ENCODE data around the gene ZNF276.
"Not testable (repeated sequence)": the region's sequence is repeated elsewhere in the genome, so short reads cannot be mapped to it uniquely, and the experiment has no call there.

The ZNF276 gene

GRCh38 chr16:89736554-89736953 lies 15.2 kb downstream of the ZNF276 start:
- DNase-seq (ENCODE audit: low read depth) = no peak

GRCh38 chr16:89737341-89738071 lies 16.2 kb downstream of the ZNF276 start:
- DNase-seq (ENCODE audit: low read depth) = no peak

DNA sequence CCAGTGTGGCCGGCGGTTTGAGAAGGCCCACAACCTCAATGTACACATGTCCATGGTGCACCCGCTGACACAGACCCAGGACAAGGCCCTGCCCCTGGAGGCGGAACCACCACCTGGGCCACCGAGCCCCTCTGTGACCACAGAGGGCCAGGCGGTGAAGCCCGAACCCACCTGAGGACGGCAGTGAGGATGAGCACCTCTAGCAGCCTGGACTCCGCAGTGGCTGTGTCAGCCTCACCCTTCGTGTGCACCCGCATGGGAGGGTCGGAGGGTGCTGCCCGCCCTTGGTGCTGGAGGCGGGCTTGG lies 16.7 kb downstream of the ZNF276 start:
- no peak for DNase-seq (ENCODE audit: low read depth)

GRCh38 chr16:89738538-89739317 lies 17.4 kb downstream of the ZNF276 start:
- DNase-seq (ENCODE audit: low read depth) = no peak

- no peak for DNase-seq (ENCODE audit: low read depth)
Measured at GRCh38 chr16:89739383-89739782, 18.0 kb downstream of the ZNF276 start.

DNA sequence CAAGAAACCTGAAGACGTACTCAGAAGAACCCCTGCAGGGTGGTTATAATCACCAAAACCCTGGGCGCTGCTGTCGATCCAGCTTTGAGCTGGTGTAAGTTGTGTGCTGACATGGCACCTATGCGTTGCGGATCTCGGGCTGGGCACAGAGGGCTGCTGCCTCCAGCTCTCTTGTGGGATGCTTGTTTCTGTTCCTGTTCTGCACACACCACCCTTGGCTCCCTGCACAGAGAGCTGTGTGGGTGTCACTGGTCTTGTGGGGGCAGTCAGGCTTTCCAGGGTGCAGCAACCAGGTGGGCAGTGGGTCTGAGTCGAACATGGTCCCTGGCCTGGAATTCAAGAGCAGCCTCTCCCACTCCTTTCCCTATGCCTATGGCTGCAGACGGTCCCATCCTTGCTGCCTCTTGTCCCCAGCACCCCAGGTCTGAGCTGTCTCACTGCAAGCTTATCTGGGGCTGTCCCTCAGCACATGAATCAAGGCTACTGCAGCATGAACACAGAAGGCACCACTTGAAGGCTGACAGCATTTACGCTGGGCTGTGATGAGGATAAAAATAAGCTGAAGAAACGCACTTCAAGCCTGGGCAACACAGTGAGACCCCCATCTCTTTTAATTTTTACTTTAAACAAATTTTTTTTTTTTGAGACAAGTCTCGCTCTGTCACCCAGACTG lies 20.1 kb downstream of the ZNF276 start:
- no peak for DNase-seq (ENCODE audit: low read depth)

DNA sequence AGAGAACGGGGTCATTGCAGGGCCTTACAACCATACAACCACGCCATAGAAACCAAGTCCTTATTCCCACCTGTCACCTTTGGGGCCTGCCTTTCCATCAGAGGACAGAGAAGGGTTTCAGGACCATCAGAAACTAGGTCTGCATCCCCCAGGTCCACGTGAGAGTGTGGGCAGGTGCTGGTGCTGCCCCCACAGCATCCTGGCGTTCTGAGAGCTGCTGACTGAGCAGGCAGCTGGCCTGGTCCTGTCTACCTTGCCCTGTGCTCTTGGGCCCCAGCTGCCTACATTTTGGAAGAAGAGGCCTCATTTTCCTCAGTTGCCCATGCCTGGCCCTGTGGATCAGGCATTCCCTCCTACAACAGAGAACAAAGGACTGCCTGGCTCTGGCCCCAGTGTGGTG lies 21.6 kb downstream of the ZNF276 start:
- DNase-seq (ENCODE audit: low read depth) = no peak

DNA sequence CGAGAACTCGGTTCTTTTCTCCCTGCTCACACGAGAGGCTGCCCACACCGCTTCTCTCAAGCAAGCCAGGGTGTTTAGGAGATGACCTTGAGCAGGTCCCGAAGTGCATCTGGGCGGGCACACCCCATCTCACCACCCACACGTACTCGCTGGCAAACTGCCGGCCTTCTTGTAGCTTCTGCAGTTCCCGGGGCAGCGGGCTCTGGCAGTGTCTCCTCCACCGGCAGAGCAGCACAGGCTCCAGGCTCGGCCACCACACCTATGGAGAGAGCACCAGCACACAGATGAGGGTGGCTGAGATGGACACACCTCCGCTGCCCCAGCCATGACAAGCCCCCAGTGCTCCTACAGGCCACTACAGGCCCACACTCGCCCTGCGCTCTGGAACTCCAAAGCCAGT lies 23.5 kb downstream of the ZNF276 start:
- DNase-seq (ENCODE audit: low read depth) = no peak

- DNase-seq (ENCODE audit: low read depth) = no peak
Measured at GRCh38 chr16:89746043-89746442, 24.7 kb downstream of the ZNF276 start.

- no peak for DNase-seq (ENCODE audit: low read depth)
Measured at GRCh38 chr16:89748076-89748475, 26.7 kb downstream of the ZNF276 start.

DNA sequence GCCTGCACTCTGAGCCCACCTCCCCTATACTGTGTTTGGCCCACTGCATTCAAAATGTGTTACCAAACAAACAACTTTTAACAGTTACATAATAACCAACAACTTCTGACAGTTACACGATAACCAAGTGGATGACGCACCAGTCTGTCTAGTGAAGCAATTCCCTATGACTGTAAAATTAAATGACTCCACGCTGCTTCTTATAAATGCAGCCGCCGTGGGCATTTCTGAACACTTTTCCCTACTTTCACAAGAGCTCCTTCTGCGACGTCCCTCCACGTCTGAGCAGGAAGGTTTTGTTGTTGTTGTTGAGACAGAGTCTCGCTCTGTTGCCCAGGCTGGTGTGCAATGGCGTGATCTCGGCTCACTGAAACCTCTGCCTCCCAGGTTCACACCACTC lies 27.6 kb downstream of the ZNF276 start:
- no peak for DNase-seq (ENCODE audit: low read depth)

DNA sequence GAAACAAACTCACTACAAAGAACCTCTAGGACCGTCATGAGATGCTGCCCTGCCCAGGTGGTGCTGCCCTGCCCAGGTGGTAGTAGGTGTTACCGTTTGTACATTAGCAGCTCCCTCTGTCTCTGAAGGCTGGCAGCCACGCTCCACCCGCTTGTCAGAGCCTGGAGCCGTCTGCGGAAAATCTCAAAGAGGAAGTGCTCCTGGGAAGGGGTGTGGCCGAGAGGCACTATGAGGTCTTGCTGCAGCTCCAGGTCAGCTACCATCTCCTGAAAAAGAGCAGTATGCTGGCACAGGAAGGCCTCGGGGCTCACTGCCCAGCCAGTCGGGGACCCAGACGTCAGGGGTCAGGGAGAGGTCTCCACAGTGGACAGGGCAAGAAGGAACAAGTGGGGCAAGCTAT lies 28.3 kb downstream of the ZNF276 start:
- no peak for DNase-seq (ENCODE audit: low read depth)

GRCh38 chr16:89759746-89760340 lies 38.5 kb downstream of the ZNF276 start:
- DNase-seq (ENCODE audit: low read depth) = no peak

- no peak for DNase-seq (ENCODE audit: low read depth)
Measured at GRCh38 chr16:89761304-89761922, 40.1 kb downstream of the ZNF276 start.

GRCh38 chr16:89764711-89765201 lies 43.4 kb downstream of the ZNF276 start:
- DNase-seq (ENCODE audit: low read depth) = peak; percentile 28

GRCh38 chr16:89765292-89765830 lies 44.0 kb downstream of the ZNF276 start:
- DNase-seq (ENCODE audit: low read depth) = no peak

GRCh38 chr16:89770367-89770766 lies 49.0 kb downstream of the ZNF276 start:
- no peak for DNase-seq (ENCODE audit: low read depth)

- no peak for DNase-seq (ENCODE audit: low read depth)
Measured at GRCh38 chr16:89775223-89775622, 53.9 kb downstream of the ZNF276 start.

- not testable (repeated sequence) for DNase-seq (ENCODE audit: low read depth)
Measured at GRCh38 chr16:89778211-89778610, 56.9 kb downstream of the ZNF276 start.

- no peak for DNase-seq (ENCODE audit: low read depth)
Measured at GRCh38 chr16:89779231-89779908, 58.0 kb downstream of the ZNF276 start.

GRCh38 chr16:89779909-89780305 lies 58.6 kb downstream of the ZNF276 start:
- no peak for DNase-seq (ENCODE audit: low read depth)
